Upper lobe of left lung (tissue), 4 donors: Measurements from ENCODE around the gene FAM181B.

Experiments
- POLR2A ChIP-seq, 4 donors: fragments of 450-650 bp; IDR thresholded peaks; one replicate each; pipeline ENCODE4 v1.5.1; 2016 to 2017; ENCODE audit warnings: antibody characterized with exemption in 4 of 4, mild to moderate bottlenecking in 2 of 4
- TF ChIP-seq, protein P1 (sequence below), 6 experiments: fragments of 450-650 bp in 4 of 6; fragments of 200-600 bp in 2 of 6; sonication (generic) in 2 of 6; IDR thresholded peaks; one replicate each; pipeline ENCODE4 v1.5.1; 2016 to 2019; ENCODE audit warnings: antibody characterized with exemption in 6 of 6

DNA sequence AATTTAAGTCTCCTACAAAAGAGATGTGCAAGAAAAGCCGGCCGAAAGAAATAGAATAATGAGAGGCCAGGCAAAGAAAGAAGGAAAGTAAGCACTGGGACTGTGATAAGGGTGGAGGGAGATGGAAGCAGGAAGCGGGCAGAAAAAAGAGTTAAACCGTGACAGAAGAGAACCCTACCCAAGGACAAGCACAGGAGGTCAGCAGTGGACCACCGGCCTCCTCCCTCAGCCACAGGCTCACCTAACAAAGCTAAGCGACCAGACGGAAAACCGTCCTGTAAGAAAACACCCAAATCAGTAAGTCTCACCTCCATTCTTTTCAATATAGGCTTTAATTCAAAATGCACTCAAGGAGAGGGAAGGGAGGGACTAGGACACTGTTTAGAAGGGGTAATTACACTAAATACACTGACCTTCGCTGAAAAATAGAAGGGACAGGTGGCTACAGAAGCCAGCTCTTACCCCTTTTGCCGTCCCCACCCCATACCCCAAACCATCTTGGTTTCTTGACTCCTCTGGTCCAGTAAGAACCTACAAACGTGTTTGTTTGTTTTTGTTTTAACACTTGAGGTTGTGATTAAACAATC lies 1.9 kb downstream of the FAM181B start:
- TF ChIP-seq POLR2A (IDR thresholded peaks at IDR 0.05): no peak
- TF ChIP-seq, protein P1, sequence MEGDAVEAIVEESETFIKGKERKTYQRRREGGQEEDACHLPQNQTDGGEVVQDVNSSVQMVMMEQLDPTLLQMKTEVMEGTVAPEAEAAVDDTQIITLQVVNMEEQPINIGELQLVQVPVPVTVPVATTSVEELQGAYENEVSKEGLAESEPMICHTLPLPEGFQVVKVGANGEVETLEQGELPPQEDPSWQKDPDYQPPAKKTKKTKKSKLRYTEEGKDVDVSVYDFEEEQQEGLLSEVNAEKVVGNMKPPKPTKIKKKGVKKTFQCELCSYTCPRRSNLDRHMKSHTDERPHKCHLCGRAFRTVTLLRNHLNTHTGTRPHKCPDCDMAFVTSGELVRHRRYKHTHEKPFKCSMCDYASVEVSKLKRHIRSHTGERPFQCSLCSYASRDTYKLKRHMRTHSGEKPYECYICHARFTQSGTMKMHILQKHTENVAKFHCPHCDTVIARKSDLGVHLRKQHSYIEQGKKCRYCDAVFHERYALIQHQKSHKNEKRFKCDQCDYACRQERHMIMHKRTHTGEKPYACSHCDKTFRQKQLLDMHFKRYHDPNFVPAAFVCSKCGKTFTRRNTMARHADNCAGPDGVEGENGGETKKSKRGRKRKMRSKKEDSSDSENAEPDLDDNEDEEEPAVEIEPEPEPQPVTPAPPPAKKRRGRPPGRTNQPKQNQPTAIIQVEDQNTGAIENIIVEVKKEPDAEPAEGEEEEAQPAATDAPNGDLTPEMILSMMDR (IDR thresholded peaks at IDR 0.05): no peak
